Measurements from ENCODE around the gene VDR.

GRCh38 chr12:47808574-47809365 is 96.0 kb downstream of the VDR start:
- peak; percentile 55 for TF ChIP-seq CTCF (IDR thresholded peaks at IDR 0.05; ENCODE audit: low read depth, low read length, poor library complexity, severe bottlenecking)
- TF ChIP-seq EZH2phosphoT487 (IDR thresholded peaks at IDR 0.05; ENCODE audit: borderline replicate concordance, low read length), result no peak
